Skeletal muscle satellite cell (primary cell): Measurements from ENCODE around the gene GTF2I. TPM values are rescaled to one million over a fixed set of nuclear protein-coding genes. Genes with fewer than 3 reads are reported as not detected.

ENCODE experiments used
- H3K27me3 ChIP-seq: 2 replicates; pipeline ENCODE4 v1.7.0; 2013; ENCODE audit warnings: low read length; ENCODE audit not compliant: control insufficient read depth, insufficient read depth
- H3K36me3 ChIP-seq: 2 replicates; pipeline ENCODE4 v1.7.0; 2013; ENCODE audit warnings: mild to moderate bottlenecking, control low read depth, low read length; ENCODE audit not compliant: insufficient read depth
- H3K4me1 ChIP-seq: 2 replicates; pipeline ENCODE4 v1.7.0; 2013; ENCODE audit warnings: low read length; ENCODE audit not compliant: control insufficient read depth, insufficient read depth
- H3K4me2 ChIP-seq: 2 replicates; pipeline ENCODE4 v1.7.0; 2013; ENCODE audit warnings: mild to moderate bottlenecking, low read length
- H3K4me3 ChIP-seq: 2 replicates; pipeline ENCODE4 v1.7.0; 2013; ENCODE audit warnings: low read length
- H3K9ac ChIP-seq: 2 replicates; pipeline ENCODE4 v1.7.0; 2013; ENCODE audit warnings: mild to moderate bottlenecking, low read depth, low read length, moderate library complexity
- H3K9me3 ChIP-seq: replicated peaks from 2 replicates; pipeline ENCODE4 v1.7.0; 2013; ENCODE audit warnings: mild to moderate bottlenecking, control low read depth, low read length
- total RNA-seq: library from RNA; depleted of rRNA; stranded (reverse); fragments of >200 nt; gene quantifications from 2 replicates; pipeline ENCODE4 v1.2.3, GENCODE V29; 2012; rRNA removed

GTF2I gene
- 70.1 and 77.8 TPM in 2 replicates for total RNA-seq

DNA sequence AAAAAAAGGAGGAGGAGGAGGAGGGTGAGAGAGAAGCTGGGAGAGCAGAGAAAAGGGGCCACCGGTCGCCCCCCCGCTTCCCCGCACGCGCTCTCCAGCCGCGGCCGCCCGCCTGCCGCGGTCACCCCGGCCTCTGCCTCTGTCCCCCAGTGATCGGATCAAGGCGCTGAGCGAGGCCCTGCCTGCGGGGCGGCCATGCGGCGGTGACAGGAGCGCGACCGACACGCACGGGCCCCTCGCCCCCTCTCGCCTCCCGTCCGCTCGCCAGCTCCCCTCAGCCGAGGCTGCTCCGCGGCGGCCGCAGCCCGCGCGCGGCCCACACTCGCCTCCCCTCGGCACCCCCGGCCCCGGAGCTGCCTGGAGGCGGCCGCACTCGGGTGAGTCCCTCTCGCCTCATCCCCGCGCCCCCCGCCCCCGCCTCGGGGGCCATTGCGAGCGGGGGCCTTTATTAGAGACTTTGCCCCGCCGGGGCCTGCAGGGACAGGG lies at the start of gene GTF2I:
Gene GTF2I (plus strand): TSS at position 27 of the 486 bp plus-strand sequence. CDS start 31,411 bp downstream, outside the sequence.
- no peaks in the 10 kb centered on the region for H3K27me3 ChIP-seq
- H3K9ac ChIP-seq, result peak within 1 kb of the TSS; percentile 93
- no peaks in the 10 kb centered on the region for H3K9me3 ChIP-seq
- H3K4me1 ChIP-seq, result peaks cover 45% of the 10 kb centered on the region
- peak within 1 kb of the TSS; percentile 89 for H3K4me3 ChIP-seq
- peak within 1 kb of the TSS; percentile 99 for H3K4me2 ChIP-seq
- no peaks in the 10 kb centered on the region for H3K36me3 ChIP-seq

DNA sequence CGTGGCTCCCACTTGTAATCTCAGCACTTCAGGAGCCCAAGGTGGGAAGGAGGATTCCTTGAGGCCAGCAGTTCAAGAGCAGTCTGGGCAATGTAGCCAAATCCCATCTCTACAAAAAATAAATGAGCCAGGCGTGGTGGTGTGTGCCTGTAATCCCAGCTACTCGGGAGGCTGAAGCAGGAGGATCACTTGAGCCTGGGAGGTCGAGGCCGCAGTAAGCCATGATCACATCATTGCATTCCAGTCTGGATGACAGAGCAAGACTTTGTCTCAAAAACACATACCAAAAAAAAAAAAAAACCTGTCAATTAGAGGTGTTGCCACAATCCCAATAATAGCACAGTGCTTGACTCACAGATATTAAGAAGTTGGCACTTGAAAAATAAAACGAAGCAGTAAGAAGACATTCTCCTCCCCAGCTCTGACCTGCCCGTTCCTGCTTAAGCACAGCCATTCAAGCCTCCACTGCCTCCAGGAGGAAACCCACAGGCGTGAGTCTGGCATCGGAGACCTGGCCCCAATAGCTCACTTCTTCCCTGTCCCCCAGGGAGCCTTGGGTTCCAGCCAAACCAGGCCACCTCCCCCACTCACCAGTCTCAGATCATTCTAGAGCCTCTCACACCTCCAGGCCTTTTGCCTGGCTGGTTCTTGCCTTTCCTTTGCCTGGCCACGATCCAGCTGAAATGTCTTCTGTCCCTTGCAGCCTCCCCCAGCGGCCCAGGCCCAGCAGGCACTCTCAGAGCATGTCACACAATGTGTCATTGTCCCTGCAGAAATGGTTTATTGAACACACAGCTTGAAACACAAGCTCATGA lies 45.3 kb upstream of the GTF2I start:
- H3K9ac ChIP-seq, result no peak overlapping the region

GRCh38 chr7:74615933-74616780 lies 41.4 kb upstream of the GTF2I start:
- H3K9me3 ChIP-seq, result no peaks in the 10 kb centered on the region
- H3K4me1 ChIP-seq, result peaks cover 5% of the 10 kb centered on the region
- H3K27me3 ChIP-seq, result no peaks in the 10 kb centered on the region
- H3K4me2 ChIP-seq, result no peak overlapping the region
- H3K9ac ChIP-seq, result no peak overlapping the region
- H3K4me3 ChIP-seq, result no peak overlapping the region
- H3K36me3 ChIP-seq, result no peaks in the 10 kb centered on the region

More for the DNA sequence above, 45.3 kb upstream of the GTF2I start:
- Histone ChIP-seq H3K4me3 (no peak overlapping the region), H3K36me3 (no peaks in the 10 kb centered on the region), H3K27me3 (no peaks in the 10 kb centered on the region), H3K9me3 (no peaks in the 10 kb centered on the region), H3K4me1 (peaks cover 5% of the 10 kb centered on the region), H3K4me2 (no peak overlapping the region)

DNA sequence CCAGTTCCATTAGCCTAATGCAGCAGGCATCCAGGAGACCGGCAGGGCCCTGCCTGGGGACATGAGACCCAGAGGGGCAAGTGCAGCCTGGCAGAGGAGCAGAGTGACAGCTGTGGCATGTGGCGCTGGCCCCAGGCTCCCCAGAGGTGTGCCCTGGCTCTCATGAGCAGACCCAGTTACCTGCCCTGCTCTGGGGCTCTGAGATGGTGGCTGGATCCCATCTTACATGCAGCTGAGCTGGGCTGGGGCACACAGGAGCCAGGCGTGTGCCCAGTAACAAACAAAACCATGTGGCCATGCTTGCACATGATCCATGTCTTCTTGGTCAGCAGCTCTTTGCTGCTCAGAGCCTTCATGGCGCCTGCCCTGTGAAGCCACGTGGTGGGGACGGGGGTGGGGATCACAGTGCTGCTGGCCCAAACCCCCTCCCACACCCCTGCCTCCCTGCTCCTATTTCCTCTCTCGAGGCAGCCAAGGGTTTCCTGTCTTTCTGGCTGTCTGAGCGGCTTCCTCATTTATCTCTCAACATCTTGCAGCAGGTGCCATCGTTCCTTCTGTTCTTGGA lies 40.3 kb upstream of the GTF2I start:
- Histone ChIP-seq H3K27me3 (no peaks in the 10 kb centered on the region), H3K36me3 (no peaks in the 10 kb centered on the region), H3K9ac (no peak overlapping the region), H3K4me3 (no peak overlapping the region), H3K9me3 (no peaks in the 10 kb centered on the region), H3K4me1 (peaks cover 5% of the 10 kb centered on the region), H3K4me2 (no peak overlapping the region)

DNA sequence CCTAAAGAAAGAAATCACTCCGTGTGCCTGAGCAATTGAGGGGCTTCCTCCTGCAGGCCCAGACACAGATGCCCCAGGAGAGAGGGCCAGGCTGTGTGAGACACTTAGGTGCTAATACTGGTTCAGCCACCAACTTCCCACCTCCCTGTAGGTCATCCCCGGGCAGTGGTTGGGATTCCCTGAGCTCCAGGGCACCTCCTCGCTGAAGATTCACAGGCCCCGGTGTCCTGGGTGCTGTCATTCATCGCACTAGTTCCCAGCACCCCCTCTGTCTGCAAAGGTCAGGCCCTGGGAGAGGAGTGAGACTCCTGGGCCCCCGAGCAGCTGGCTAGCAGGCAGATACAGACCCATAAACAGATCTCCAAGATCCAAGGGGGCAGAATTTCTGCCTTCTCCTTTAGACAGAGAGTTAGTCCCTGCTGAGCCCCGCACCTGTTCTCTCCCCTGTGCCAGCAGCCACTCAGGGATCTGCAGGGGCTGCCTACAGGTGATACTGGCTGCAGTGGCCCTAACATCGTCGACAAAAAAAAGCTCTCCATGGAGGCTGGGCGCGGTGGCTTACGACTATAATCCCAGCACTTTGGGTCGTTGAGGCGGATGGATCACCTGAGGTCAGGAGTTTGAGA lies 38.2 kb upstream of the GTF2I start:
- Histone ChIP-seq H3K4me2 (no peak overlapping the region), H3K9me3 (no peaks in the 10 kb centered on the region), H3K27me3 (peaks cover 6% of the 10 kb centered on the region), H3K9ac (no peak overlapping the region), H3K4me1 (no peaks in the 10 kb centered on the region), H3K4me3 (no peak overlapping the region), H3K36me3 (no peaks in the 10 kb centered on the region)

- Histone ChIP-seq H3K4me1 (no peaks in the 10 kb centered on the region), H3K9me3 (no peaks in the 10 kb centered on the region), H3K27me3 (peaks cover 6% of the 10 kb centered on the region), H3K9ac (no peak overlapping the region), H3K4me2 (no peak overlapping the region), H3K4me3 (no peak overlapping the region), H3K36me3 (no peaks in the 10 kb centered on the region)
These were observed 35.2 kb upstream of the GTF2I start for GRCh38 chr7:74622228-74622749.

DNA sequence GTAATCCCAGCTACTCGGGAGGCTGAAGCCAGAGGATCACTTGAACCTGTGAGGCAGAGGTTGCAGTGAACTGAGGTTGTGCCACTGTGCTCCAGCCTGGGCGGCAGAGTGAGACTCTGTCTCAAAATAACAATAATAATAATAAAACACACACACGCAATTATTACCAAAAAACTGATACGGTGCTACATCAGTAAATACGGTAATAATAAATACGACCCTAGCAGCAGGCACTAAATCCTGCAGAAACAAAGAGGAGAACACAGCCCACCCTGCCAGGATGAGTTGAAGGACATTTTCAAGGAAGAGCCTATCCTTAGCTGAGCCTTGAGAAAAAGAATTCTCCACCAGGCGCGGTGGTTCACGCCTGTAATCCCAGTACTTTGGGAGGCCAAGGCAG lies 34.4 kb upstream of the GTF2I start:
- H3K9me3 ChIP-seq, result no peaks in the 10 kb centered on the region
- H3K4me2 ChIP-seq, result no peak overlapping the region
- no peak overlapping the region for H3K9ac ChIP-seq
- H3K36me3 ChIP-seq, result no peaks in the 10 kb centered on the region
- peaks cover 6% of the 10 kb centered on the region for H3K27me3 ChIP-seq
- H3K4me3 ChIP-seq, result no peak overlapping the region
- H3K4me1 ChIP-seq, result peaks cover 8% of the 10 kb centered on the region

DNA sequence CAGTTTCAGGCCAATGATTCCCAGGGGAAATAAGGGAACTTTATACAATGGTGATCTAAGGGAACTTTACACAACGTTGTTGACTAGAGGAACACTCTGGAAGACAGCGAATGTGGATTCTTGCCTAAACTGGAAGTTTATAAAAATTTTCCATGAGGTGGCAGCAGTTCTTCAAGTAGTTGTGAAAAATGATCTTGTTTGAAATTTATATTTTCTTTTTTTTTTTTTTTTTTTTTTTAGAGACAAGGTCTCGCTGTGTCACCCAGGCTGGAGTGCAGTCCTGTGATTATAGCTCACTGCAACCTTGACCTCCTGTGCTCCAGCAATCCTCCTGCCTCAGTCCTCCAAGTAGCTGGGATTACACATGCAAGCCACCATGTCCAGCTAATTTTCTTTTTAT lies 32.1 kb upstream of the GTF2I start:
- peaks cover 13% of the 10 kb centered on the region for H3K4me1 ChIP-seq
- peaks cover 6% of the 10 kb centered on the region for H3K27me3 ChIP-seq
- peak overlapping the region; percentile 42 for H3K4me2 ChIP-seq
- no peak overlapping the region for H3K4me3 ChIP-seq
- no peaks in the 10 kb centered on the region for H3K9me3 ChIP-seq
- no peaks in the 10 kb centered on the region for H3K36me3 ChIP-seq
- no peak overlapping the region for H3K9ac ChIP-seq

- Histone ChIP-seq H3K36me3 (no peaks in the 10 kb centered on the region), H3K27me3 (peaks cover under 1% of the 10 kb centered on the region), H3K9me3 (no peaks in the 10 kb centered on the region), H3K4me3 (peak overlapping the region; percentile 3), H3K4me2 (peak overlapping the region; percentile 62), H3K4me1 (peaks cover 13% of the 10 kb centered on the region), H3K9ac (no peak overlapping the region)
These were observed 29.7 kb upstream of the GTF2I start for GRCh38 chr7:74627661-74628411.

GRCh38 chr7:74632505-74632904 lies 25.0 kb upstream of the GTF2I start:
- Histone ChIP-seq H3K27me3 (no peaks in the 10 kb centered on the region), H3K36me3 (no peaks in the 10 kb centered on the region)

More at GRCh38 chr7:74632505-74632904, 25.0 kb upstream of the GTF2I start:
- peaks cover 30% of the 10 kb centered on the region for H3K4me1 ChIP-seq
- no peak overlapping the region for H3K4me2 ChIP-seq
- H3K9ac ChIP-seq, result no peak overlapping the region
- H3K4me3 ChIP-seq, result no peak overlapping the region
- H3K9me3 ChIP-seq, result no peaks in the 10 kb centered on the region
